Thoracic aorta endothelial cell (primary cell): ENCODE measurements around the gene RASL10B. TPM values are rescaled to one million over a fixed set of nuclear protein-coding genes. Genes with fewer than 3 reads are reported as not detected.

Experiments
- total RNA-seq: library from RNA; depleted of rRNA; stranded (reverse); fragments of >200 nt; gene quantifications from 2 replicates; pipeline ENCODE4 v1.2.3, GENCODE V29; 2012

The RASL10B gene, protein sequence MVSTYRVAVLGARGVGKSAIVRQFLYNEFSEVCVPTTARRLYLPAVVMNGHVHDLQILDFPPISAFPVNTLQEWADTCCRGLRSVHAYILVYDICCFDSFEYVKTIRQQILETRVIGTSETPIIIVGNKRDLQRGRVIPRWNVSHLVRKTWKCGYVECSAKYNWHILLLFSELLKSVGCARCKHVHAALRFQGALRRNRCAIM
- total RNA-seq = 0.13 and 0.22 TPM in 2 replicates

DNA sequence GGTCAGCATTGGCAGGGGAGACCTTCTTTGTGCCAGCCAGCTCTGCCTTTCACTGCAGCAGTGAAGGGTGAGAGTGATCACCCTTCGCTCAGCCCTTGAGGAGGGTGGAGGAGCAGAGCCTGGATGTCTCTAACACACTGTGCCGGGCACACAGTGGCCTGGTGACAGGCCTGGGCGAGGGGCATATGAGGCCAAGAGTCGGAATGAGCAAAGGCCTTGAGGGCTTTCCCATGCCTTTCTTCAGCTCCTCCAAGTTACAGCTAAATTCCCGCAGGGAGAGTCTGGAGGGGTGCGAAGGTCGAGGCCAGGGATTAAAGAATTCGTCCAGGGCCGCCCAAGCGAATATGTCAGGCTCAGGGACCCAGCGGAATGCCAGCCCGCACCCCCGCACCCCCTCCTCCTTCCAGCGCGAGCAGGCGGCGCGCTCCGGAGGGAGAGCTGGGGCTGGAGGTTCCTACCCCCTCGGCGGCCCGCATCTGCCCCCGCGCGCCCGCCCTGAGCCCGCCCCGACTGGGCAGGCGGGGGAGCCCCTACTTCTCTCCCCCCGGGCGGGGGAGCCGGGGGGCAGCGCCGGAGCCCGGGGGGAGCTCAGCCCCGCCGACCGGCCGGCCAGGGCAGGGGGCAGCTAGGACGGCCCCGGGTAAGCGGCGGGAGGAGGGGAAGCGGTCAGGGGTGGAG lies at the start of gene RASL10B:
Gene RASL10B, plus strand, starts transcription at position 401 of the 678 bp plus-strand sequence. CDS start 3,546 bp downstream, outside the sequence.

DNA sequence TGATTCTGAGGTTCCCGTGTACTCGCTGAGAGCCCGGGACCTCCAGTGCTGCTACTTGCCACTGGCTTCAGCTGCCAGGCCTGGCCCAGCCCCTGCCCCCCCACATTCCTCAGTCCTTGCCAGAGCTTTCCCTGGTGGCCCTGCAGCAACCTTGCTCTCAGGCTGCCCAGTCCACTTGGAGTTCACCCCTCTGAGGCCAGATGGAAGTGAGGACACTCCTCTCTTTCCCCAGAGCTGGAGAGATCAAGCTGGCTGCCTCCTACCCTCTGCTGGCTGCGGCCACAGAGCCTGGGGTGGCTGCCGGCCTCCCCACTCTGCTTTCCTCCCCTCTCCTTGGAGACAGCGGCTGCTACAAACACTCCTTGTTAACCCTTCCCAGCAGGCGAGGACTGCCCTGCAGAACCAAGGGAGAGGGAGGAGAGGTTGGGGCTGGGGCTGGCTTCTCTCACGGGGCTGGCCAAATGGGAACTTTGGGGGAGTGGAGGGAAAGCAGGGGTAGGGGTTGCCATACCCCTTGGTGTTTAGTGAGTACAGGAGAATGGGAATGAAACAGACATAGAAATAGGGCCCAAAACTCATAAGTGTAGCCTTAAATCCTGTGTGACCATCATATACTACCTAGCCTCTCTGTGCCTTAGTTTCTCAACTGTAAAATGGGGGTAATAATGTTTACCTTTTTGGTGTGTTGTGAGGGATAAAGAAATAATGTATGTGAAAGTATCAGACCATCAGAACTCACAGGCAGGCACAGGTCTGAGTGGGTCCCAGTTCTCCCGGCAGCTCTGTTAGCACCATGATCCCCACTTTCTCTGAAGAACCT lies 21.7 kb downstream of the RASL10B start, which contains the start of gene GAS2L2:
Gene GAS2L2, minus strand, starts transcription at position 295 of the 820 bp plus-strand sequence. CDS start 389 bp downstream, outside the sequence.

DNA sequence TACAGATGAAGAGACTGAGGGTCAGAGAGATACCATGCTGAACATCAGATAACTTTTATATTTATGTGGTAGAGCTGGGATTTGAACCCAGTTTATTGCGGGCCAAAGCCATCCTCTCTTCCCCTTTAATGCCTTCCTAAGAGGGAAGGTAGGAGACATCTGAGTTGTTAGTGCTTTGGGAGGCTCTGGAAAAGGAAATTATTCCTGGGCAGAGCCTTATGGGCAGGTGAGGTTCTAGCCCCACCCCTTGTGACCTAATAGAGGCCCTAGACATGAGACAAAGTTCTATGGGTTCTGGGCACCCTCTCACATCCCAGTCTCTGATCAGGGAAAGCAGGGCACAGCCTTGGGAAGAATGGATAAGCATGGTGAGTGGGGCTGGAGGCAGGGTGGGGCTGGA lies 29.1 kb downstream of the RASL10B start, which contains the start of gene C17orf50:
Gene C17orf50, plus strand, starts transcription at position 301 of the 400 bp plus-strand sequence. Its CDS starts 55 bp downstream, at position 356.

Other genes with a start within 250 kb of the RASL10B start
- gene SLFN12L, start 194.0 kb upstream of the RASL10B start, total RNA-seq = under 0.01 TPM in 1 of 2 replicates, not detected in the other
- gene SLFN14, start 170.8 kb upstream of the RASL10B start, total RNA-seq = not detected in 2 replicates
- 4.9 and 5.3 TPM in 2 replicates for gene PEX12, start 153.1 kb upstream of the RASL10B start, total RNA-seq
- 172 and 218 TPM in 2 replicates for gene AP2B1, start 144.3 kb upstream of the RASL10B start, total RNA-seq
- gene GAS2L2, start 21.6 kb downstream of the RASL10B start, total RNA-seq = not detected in 2 replicates
- gene C17orf50, start 29.2 kb downstream of the RASL10B start, total RNA-seq = not detected in 2 replicates
- 2.5 and 4.0 TPM in 2 replicates for gene MMP28, start 64.0 kb downstream of the RASL10B start, total RNA-seq
- gene TAF15, start 77.8 kb downstream of the RASL10B start, total RNA-seq = 96.1 and 124 TPM in 2 replicates
- not detected in 2 replicates for gene HEATR9, start 137.3 kb downstream of the RASL10B start, total RNA-seq
- gene CCL5, start 148.7 kb downstream of the RASL10B start, total RNA-seq = not detected in 2 replicates
- 0.40 and 0.72 TPM in 2 replicates for gene RDM1, start 199.1 kb downstream of the RASL10B start, total RNA-seq
- gene LYZL6, start 212.1 kb downstream of the RASL10B start, total RNA-seq = not detected in 2 replicates
- 1.1 and 1.5 TPM in 2 replicates for gene CCL16, start 249.9 kb downstream of the RASL10B start, total RNA-seq